ENCODE data around the gene PLSCR5.

DNA sequence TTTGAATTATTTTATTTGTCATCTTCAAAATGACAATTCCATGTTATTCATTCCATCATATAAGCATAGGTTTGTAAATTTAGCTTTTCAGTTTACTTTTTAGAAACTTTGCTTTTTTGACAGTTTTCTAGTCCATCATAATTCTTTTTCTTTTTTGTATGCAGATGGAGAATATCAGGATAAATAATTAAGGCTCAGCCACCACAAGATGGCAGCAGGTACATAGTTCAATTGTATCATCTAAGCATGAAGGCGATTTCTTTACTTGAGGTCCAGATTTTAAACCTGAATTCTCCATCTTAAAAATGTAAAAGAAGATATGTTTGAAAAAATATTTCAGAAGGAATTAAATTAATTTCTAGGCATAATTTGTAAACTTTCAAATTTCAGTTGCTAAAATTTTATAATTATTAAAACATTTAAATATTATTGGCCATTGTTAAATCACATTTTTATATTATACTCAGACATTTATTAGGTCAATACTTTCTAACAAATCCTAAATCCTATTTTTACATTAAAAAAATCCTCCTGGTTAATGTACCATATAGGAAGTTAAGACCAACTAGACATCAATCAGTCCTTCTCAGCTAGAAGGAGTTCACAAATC, 15.1 kb downstream of the PLSCR5 start:
- TF ChIP-seq, protein P1, sequence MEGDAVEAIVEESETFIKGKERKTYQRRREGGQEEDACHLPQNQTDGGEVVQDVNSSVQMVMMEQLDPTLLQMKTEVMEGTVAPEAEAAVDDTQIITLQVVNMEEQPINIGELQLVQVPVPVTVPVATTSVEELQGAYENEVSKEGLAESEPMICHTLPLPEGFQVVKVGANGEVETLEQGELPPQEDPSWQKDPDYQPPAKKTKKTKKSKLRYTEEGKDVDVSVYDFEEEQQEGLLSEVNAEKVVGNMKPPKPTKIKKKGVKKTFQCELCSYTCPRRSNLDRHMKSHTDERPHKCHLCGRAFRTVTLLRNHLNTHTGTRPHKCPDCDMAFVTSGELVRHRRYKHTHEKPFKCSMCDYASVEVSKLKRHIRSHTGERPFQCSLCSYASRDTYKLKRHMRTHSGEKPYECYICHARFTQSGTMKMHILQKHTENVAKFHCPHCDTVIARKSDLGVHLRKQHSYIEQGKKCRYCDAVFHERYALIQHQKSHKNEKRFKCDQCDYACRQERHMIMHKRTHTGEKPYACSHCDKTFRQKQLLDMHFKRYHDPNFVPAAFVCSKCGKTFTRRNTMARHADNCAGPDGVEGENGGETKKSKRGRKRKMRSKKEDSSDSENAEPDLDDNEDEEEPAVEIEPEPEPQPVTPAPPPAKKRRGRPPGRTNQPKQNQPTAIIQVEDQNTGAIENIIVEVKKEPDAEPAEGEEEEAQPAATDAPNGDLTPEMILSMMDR (IDR thresholded peaks at IDR 0.05), result no peak
- no peak for TF ChIP-seq POLR2A (IDR thresholded peaks at IDR 0.05)

Measured in lower leg skin (tissue), 3 donors.